ENCODE measurements around the gene TRAF3IP3.

Gene TRAF3IP3

DNA sequence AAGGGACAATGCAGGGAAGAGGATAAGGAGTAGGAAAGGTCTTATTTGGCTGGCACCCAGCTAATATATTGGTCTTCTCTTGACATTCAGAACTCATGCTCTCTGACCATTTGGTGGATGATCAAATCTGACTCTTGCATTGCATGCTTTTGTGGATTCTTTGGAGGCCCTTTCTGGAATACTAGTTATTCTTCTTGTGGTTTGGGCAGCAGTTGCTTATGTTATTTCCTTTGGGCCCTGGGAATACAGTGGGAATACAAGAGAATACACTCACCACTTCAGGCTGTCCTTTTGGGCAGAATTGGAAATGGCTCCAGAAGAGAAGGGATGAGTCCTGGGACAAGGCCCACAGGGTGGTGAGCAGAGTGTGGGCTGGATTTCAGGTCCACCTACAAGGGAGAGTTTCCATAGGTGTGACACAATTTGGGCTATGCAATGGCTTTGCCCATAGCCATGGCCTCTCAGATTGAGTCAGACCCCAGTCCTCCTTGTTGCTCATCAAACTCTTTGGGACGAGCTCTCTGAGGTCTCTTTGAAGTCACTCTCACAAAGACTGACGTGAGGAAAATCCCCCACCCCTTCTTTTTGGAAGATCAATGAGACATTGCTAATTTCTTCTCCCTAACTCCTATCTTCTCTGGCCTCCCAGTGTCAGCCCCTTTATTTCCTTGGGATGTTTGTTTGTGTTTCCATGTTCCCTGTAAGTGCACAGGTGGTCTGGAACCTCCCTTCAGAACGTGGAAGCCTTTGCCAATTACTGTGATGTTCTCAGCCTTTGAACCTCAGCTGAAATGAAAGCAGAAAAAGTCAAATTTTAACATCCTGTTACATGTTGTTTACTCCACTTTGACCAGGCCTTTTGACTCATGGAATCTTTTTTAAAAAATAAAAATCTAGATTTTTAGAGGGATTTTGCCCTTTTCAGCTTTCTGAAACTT, 31.8 kb upstream of the TRAF3IP3 start:
- no peak overlapping the region for H3K27ac ChIP-seq
- POLR2A ChIA-PET (ENCODE audit: low non-redundant PET) = no interaction called here
- DNase-seq (ENCODE audit: low spot score) = no peak
- CTCF ChIA-PET = interaction anchor here (1.0 kb wide), 1 partner anchor 11 kb away, joined by 3 read pairs; no protein-coding TSS in a partner anchor
- TF ChIP-seq CTCF (conservative IDR thresholded peaks at IDR 0.05; ENCODE audit: low read depth) = no peak

- ChIA-PET CTCF (no interaction called here), POLR2A (ENCODE audit: low non-redundant PET) (no interaction called here)
- no peak for DNase-seq (ENCODE audit: low spot score)
- no peak overlapping the region for H3K27ac ChIP-seq
- no peak for TF ChIP-seq CTCF (conservative IDR thresholded peaks at IDR 0.05; ENCODE audit: low read depth)
These were observed 28.6 kb upstream of the TRAF3IP3 start for GRCh38 chr1:209727286-209727685.

- POLR2A ChIA-PET (ENCODE audit: low non-redundant PET) = no interaction called here
These were observed 28.1 kb upstream of the TRAF3IP3 start for GRCh38 chr1:209727785-209728184.

DNA sequence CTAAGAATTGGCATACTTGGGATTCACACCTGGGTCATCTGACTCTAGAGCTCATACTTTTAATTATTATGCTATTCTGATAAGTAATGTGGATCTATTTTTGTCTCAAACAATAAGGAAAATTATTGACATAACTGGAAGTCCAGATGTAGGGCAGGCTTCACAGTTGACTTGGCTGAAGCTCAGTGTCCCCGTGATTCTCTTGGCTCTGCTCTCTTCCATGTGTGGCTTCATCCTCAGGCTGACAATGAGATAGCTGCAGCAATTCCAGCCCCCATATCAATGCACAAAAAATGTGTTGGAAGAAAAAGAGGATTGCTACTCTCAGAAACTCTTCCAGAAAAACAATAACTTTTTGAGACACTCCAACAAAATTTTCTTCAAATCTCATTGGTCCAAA, 27.4 kb upstream of the TRAF3IP3 start:
- ChIA-PET CTCF (interaction anchor here (0.6 kb wide), 2 partner anchors 30 to 1048 kb away, joined by 5 read pairs; no protein-coding TSS in a partner anchor), POLR2A (ENCODE audit: low non-redundant PET) (no interaction called here)
- no peak for TF ChIP-seq CTCF (conservative IDR thresholded peaks at IDR 0.05; ENCODE audit: low read depth)
- DNase-seq (ENCODE audit: low spot score) = no peak
- H3K27ac ChIP-seq = no peak overlapping the region

More at GRCh38 chr1:209727785-209728184, 28.1 kb upstream of the TRAF3IP3 start:
- no peak for DNase-seq (ENCODE audit: low spot score)
- CTCF ChIA-PET = no interaction called here
- H3K27ac ChIP-seq = no peak overlapping the region
- TF ChIP-seq CTCF (conservative IDR thresholded peaks at IDR 0.05; ENCODE audit: low read depth) = no peak

- no peak overlapping the region for H3K27ac ChIP-seq
- ChIA-PET CTCF (no interaction called here), POLR2A (ENCODE audit: low non-redundant PET) (no interaction called here)
- no peak for TF ChIP-seq CTCF (conservative IDR thresholded peaks at IDR 0.05; ENCODE audit: low read depth)
- no peak for DNase-seq (ENCODE audit: low spot score)
These were observed 26.4 kb upstream of the TRAF3IP3 start for GRCh38 chr1:209729436-209729835.

DNA sequence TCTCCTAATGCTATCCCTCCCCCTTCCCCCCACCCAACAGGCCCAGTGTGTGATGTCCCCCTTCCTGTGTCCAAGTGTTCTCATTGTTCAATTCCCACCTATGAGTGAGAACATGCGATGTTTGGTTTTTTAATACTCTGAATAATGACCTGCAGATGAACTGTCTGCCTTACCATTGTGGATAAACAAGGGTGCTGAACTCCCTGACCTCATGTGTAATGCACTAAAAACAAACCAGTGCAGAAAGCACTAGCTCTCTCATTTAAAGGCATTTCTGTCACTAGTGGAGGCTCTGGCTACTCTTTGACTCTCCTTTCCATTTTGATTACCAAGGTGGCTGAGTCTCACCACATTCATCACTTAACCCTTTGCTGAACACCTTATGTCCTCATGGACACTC, 23.1 kb upstream of the TRAF3IP3 start:
- TF ChIP-seq CTCF (conservative IDR thresholded peaks at IDR 0.05; ENCODE audit: low read depth) = no peak
- H3K27ac ChIP-seq = no peak overlapping the region
- ChIA-PET CTCF (no interaction called here), POLR2A (ENCODE audit: low non-redundant PET) (no interaction called here)
- no peak for DNase-seq (ENCODE audit: low spot score)

Data from RWPE1 (cell line).